Thyroid gland (tissue), 4 donors: Measurements from ENCODE around the gene GRIK4.

Source experiments
- POLR2A ChIP-seq, 2 donors: fragments of 450-650 bp; IDR thresholded peaks; one replicate each; pipeline ENCODE4 v1.6.1; 2017; ENCODE audit warnings: antibody characterized with exemption in 2 of 2, mild to moderate bottlenecking in 2 of 2, moderate library complexity in 1 of 2
- TF ChIP-seq, protein P1 (sequence below), 6 experiments: fragments of 200-600 bp in 3 of 6; fragments of 450-650 bp in 3 of 6; sonication (generic) in 3 of 6; IDR thresholded peaks; one replicate each; pipeline ENCODE4 v1.5.1; 2016 to 2019; ENCODE audit warnings: antibody characterized with exemption in 6 of 6, mild to moderate bottlenecking in 2 of 6, inconsistent platforms in 1 of 6, moderate library complexity in 1 of 6

DNA sequence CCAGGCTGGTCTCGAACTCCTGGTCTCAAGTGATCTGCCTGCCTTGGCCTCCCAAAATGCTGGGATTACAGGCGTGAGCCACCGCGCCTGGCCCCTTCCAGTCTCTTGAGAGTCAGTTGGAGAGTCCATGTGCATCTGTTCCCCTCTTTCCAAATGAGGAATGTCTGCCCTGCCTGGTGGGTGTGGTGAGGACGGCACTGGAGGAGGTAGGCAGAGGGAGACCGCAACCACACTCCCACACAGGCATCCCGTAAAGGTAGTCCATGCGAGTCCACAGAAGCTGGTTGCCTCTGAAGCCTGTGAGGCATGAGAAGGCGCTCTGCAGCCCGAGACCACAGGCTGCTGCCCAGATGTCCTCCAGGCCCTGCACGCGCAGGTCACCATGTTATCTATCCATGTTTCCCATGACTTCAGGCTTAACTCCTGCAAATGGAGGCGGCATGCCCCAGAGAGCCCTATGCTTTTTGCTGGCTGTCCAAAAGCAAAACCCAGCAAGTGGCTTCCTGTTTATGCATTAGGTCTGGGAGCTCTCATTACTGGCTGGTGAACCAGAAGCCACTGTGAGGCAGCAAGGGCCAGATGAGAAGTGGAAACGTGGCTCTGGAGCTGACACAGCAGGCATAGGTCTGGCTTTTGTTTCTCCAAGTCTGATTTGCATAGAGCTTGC, 43.4 kb downstream of the GRIK4 start:
- TF ChIP-seq, protein P1, sequence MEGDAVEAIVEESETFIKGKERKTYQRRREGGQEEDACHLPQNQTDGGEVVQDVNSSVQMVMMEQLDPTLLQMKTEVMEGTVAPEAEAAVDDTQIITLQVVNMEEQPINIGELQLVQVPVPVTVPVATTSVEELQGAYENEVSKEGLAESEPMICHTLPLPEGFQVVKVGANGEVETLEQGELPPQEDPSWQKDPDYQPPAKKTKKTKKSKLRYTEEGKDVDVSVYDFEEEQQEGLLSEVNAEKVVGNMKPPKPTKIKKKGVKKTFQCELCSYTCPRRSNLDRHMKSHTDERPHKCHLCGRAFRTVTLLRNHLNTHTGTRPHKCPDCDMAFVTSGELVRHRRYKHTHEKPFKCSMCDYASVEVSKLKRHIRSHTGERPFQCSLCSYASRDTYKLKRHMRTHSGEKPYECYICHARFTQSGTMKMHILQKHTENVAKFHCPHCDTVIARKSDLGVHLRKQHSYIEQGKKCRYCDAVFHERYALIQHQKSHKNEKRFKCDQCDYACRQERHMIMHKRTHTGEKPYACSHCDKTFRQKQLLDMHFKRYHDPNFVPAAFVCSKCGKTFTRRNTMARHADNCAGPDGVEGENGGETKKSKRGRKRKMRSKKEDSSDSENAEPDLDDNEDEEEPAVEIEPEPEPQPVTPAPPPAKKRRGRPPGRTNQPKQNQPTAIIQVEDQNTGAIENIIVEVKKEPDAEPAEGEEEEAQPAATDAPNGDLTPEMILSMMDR (IDR thresholded peaks at IDR 0.05) = no peak
- TF ChIP-seq POLR2A (IDR thresholded peaks at IDR 0.05) = no peak
